GM18861 (cell line): ENCODE measurements around the gene CD99.

ENCODE experiments used
- ATAC-seq: cut with Tn5 transposase; IDR thresholded peaks from one replicate; pipeline ENCODE4 v1.9.1; 2021; ENCODE audit not compliant: unreplicated experiment

Gene CD99, protein sequence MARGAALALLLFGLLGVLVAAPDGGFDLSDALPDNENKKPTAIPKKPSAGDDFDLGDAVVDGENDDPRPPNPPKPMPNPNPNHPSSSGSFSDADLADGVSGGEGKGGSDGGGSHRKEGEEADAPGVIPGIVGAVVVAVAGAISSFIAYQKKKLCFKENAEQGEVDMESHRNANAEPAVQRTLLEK

DNA sequence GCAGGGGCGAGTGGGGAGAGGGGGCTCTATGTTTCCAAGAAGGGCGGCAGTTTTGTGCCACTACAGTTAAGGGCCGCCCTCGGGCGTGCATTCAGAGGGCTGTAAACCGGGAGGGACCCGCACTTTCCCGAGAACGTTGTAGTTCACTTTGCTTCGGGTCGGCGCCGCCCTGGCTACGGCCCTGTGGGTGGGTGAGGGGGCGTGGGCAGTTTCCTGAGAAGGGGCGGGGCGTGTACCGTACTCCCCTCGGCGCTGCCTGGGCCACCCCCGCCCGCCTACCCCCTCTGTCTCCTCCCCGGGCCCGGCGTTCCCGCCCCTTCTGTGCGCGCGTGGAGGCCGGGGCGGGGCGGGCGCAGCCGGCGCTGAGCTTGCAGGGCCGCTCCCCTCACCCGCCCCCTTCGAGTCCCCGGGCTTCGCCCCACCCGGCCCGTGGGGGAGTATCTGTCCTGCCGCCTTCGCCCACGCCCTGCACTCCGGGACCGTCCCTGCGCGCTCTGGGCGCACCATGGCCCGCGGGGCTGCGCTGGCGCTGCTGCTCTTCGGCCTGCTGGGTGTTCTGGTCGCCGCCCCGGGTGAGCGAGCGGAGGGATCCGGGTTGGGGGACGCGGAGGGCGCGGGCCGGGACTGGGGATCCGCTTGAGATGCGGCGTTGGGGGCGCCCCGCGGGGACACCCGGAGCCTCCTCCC, at the start of gene CD99:
Gene CD99 (plus strand): TSS at position 440 of the 687 bp plus-strand sequence. CDS start 66 bp downstream, at position 506.
- peak; percentile 72 for ATAC-seq

DNA sequence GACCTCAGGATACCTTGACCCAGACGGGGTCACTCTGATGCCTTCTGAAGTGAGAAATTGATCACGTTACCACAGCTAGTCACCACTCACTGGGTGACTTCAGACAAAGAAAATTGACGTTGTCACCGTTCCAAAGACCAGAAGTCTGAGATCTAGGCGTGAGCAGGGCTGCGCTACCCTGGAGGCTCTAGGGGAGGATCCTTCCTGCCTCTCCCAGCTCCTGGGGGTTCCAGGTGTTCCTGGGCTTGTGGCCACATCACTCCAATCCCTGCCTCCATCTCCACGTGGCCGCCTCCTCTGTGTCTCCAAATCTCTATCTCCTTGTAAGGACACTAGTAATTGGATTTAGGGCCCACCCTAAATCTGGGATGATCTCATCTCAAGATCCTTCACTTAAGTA, 48.9 kb upstream of the CD99 start:
- ATAC-seq = no peak

DNA sequence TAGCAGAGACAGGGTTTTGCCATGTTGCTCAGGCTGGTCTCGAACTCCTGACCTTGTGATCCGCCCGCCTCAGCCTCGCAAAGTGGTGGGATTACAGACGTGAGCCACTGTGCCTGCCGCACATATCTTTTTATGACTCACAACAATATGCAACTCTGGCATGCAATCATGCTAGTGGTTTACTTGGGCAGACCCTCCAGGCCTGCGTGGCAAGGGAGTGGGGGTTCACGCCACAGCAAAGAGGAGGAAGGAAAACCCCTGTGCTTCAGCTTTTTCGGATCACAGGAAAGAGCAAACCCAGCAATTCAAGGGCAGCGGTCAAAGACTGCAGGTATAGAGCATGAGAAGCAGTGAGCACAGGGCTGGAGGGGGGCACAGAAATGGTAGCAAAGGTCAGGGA, 48.3 kb upstream of the CD99 start:
- ATAC-seq = no peak

DNA sequence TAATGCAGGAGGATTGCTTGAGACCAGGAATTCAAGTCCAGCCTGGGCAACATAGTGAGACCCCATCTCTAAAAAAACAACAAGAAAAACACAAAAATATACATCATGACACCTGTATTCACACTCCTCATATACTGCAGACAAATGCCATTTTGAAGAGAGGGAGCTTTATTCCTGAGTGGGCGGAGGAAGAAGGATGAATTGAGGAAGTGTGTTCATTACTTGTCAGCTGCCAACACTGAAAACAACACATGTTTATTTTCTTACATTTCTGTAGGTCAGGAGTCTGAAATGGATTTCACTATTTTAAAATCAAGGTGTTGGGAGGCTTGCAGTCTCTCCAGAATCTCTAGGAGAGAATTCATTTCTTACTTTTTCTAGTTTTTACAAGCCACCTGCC, 47.2 kb upstream of the CD99 start:
- no peak for ATAC-seq

DNA sequence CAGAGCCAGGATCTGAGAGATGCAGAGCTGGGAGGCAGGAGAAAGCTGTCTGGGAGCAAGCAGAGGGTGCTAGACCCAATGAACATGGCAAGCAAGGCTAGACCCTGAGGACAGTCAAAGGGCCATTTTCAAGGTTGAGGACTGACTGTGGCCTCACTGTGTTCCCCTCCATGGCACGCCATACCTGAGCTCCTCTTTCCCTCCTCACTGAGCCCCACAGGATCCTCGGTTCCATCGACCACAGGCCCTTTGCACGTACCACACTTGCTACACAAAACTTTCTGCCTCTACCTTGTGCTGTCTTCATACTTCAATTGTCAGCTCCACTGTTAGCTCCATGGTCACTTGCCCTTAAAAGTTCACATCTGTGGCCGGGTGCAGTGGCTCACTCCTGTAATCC, 45.5 kb upstream of the CD99 start:
- ATAC-seq = no peak

DNA sequence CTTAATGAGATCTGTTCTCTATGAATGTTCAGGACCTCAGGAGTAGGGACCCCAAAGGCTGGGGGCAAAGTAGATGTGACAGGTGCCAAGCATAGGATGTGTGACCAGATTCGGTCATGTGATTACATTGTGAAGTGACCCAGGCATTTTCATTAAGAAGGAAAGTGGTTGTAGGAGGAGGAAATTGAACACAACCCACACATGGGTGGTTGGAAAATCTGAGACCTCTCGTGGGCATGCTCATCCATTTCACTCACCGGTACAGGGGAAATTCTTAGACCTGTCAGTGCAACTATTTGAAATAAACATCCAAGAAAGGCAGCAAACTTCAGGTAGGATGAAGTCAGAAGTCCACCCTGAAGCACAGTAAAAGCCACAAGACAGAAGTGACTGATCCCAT, 43.5 kb upstream of the CD99 start:
- no peak for ATAC-seq

DNA sequence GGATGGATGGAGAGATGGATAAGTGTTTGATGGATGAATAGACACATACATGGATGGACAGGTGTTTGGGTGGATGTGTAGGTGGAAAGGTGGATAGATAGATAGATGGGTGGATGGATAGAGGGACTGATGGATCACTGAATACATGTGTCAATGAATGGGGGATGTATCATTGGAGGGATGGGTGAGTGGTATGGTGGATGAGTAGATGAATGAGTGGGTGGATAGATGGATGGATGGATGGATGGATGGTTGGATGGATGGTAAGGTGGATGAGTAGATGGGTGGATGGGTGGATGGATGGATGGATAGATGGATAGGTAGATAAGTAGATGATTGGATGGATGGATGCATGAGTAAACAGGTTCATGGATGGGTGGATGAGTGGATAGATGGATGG, 41.1 kb upstream of the CD99 start:
- ATAC-seq = no peak

DNA sequence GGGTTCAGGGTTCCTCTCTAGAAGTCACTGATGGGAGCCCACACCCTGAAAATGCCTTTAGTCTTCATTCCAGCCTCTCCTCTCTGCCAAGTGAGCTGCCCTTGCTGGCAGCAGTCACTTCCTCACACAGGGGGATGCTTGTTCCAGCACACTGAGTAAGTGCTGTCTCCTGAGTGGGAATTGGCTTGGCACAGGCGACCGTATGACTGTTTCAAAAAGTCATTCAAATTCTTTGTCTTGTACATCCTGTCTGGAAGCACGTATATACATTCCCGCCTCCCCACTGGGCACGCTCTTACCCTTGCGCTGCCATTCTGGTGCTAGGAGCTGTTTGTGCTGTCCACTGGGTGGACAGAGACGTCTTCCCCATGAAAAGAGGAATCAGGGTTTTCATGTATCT, 40.2 kb upstream of the CD99 start:
- no peak for ATAC-seq

DNA sequence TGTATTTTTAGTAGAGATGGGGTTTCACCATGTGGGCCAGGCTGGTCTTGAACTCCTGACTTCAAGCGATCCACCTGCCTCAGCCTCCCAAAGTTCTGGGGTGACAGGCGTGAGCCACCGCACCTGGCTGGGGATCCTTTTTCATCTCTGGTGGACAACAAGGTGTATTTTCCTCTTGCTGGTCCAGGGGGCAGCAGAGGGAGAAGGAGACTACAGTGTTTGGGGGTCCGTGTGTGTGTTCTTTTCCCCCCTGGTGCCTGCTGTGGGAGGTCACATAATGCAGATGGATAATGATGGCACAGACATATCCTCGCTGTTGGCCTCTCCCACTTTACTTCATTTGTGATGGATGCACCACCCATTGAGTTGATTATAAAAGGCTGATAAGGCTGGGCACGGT, 39.0 kb upstream of the CD99 start:
- ATAC-seq = no peak

DNA sequence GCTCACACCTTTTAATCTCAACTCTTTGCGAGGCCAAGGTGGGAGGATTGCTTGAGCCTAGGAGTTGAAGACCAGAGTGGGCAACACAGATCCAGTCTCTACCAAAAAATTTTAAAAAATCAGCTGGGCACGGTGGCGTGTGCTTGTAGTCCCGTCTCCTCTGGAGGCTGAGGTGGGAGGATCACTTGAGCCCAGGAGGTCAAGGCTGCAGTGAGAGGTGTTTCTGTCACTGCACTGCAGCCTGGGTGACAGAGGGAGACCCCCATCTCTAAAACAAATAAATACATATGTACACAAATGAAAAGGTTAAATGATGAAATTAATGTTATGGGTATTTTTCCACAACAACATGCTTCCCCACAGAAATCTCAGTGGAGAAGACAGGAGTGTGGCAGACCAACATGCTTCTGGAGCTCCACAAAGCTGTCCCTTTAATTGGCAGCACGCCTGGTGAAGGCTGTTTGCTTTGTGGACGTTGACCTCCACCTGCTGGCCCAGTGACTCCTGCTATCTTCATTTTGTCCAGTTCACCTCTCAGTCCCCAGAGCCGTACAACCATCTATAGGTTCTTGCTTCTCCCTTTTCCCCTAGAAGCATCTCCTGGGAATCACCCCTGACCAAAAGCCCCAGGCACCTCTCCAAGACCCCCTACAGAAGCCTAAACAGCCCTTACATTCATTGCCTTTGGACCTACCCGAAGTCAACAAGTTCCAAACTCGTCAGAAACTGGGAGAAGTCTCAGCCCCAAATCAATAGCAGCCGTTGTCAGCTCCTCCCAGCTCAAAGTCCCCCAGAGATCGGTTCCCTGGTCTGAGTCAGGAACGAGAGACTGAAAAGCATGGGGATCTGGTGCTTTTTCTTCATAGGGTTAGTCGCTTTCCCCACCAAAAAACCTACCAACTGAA, 36.4 kb upstream of the CD99 start:
- ATAC-seq = no peak

DNA sequence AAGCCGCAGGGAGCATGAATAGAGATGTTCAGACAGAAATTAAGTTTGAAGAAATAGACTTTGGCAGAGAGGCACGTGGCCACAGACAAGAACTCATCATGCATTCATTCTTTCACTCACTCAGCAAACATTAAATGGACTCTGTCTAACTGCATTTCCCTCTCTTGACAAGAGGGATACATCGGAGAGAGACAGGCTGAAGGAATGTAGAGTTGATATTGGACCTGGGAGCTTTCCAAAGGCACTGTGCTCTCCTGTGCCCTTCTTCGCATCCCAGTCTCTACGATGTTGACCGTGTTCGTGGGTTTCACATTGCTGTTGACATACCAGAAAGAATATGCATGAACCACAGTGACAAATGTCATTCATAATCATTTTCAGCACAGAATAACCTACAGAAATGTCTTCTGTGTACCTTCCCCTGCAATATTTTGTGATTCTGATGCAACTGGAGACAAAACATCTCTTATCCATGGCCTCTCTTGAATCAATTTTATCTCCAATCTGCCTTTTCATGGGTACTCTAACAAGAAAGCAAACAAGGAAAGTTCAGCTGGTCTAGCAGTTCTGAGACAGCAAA, 34.7 kb upstream of the CD99 start:
- no peak for ATAC-seq

DNA sequence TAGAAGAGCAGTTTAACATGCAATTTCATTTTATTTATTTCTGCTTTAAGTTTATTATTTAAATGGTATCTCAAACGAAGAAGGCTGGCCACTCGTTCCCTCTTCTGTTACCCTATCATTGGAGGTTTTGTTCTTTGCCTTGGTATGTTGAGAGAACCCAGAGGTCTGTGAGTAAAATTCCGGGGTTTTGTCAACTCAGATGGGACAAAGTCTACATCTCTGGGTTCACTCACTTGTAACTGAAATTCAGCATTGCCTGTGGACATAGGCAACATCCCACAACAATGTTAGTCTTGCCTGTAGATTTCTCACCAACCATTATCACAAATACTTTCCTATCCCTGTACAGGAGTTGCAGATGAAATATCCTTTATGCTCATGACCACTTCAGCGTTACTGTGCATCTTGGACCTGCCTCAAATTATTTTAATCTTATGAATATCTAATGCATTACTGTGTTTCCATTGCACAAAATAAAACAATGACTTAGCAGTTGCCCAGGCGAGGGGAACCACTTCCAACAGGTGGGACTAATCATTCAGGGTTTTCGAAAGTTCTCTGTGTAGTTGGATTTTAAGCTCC, 33.5 kb upstream of the CD99 start:
- no peak for ATAC-seq

DNA sequence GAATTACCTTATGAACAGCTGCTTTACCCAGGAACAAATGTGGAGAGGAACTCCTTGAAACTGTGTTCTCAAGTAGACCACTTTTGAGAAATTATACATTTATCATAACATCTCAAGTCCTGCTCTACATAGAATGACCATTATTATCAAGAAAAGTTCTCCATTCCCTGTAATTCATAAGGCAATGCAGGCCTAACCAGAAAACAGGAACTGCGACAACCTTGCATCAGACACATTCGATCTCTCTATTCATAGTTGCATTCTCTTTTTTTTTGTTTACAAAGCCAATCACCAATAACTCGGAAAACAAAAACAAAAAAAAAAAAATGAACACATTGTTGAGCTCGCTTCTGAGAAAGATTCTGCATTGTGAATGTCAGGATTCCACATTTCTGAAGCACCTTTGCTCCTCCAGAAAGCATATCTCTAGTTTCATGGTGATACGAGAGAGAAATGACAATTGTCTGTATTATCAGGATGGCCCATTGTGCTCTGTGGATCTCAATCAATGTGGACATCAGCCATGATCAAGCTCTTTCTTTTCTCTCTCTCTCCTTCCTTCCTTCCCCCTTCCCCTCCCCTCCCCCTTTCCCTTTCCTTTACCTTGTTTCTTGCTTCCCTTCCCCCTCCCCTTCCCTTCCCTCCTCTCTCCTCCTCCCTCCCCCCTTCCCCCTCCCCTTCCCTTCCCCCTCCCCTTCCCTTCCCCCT, 32.4 kb upstream of the CD99 start:
- no peak for ATAC-seq

DNA sequence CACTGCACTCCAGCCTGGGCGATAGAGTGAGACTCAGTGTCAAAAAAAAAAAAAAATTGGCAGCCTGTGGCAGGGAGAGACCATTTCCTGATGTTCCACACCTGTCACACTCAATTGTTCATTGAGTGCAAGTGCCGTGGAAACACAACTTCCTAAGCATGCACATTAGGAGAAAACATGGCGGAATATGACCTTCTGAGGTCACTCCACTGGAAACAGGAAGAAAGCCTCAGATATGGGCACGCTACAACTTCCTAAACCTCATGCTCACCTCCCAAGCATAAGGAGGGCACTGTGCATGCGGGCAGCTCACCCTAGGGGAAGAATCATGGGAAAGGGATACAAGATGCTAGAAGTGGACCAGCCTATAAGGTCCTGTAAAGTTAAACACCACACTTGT, 28.5 kb upstream of the CD99 start:
- ATAC-seq = no peak

DNA sequence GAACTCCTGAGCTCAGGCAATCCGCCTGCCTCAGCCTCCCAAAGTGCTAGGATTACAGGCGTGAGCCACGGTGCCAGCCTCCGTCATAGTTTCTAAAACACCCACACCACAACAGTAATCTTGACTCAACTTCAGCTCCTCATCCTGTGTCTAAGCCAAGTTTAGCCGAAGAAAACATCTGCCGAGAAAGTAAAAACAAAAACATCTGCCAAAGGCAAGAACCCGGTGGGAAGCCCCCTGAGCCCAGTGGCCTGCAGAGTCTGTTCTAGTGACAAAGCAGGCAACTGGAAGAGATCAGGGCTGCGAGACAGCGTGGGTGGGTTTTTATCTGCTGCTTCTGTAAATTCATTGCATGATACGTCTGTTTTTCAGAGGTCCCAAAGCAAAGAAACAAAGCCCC, 26.6 kb upstream of the CD99 start:
- no peak for ATAC-seq

DNA sequence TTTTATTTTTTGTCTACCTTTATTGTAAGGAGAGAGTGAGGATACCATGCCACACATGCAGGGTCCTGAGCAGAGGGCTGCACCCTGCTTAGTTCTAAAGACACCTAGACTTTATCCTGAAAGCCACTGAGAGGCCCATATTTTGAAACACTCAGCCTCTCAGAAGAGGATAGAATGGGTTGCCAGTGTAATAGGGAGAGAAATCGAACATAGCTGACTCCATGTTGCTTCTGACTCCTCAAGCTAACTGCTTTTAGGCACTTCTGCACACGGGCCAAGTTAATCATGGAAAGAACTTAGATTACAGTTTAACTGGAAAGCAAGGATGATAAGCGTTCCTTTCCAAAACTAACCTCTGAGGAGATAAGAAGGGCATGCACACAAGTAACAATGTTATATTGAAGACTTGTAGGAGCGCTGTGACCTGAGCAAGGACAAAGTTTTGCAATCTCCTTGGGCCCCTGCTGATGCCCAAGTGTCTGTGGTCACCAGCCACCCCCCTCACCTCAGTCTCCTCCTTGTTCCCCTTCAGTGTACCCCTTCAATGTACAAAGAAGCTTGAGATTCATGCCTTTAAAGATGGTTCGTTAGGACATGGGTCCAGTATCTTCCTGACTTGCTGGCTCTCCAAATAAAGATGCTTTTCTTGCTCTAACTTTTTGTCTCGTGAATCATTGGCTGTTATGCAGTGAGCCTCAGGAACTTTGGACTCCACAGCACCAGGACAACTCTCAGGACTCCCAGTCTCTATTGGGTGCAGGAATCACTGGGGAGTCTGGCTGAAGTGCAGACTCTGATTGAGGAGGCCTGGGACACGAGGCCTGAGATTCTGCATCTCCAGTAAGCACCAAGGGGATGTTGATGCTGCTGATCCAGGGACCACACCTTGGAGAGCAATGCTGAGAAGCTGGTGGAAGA, 25.4 kb upstream of the CD99 start:
- no peak for ATAC-seq

DNA sequence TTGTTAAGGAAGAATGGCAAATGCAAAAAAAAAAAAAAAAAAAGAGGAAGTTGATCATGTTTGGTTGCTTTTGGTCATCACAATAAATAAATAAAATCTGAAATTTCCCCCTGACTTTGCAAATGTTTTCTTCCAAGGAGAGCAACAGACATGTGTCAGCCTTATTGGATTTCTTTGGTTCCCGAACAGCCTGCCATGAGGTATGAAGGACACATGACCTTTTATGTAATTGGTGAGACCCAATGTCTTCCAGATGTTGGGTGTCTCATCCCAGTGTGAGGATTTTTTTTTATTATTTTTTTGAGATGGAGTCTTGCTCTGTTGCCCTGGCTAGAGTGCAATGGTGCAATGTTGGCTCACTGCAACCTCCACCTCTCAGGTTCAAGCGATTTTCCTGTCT, 24.6 kb upstream of the CD99 start:
- no peak for ATAC-seq

DNA sequence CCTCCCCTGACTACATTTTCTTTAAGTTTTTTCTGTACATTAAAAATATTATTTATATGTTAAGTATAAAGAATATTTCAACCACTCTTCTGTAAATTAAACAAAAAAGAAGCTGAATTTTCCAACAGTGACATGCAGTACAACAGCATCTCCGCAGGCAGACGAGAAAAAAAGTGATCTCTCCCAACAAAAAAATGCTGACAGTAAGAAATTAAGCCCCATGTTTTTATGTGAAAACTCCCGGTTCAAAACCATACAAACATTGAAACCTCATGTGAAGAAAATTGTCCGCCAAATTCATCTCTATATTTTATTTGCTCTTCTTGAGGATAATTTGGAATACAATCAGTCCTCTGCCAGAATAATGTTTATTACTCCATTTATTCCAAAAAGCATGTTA, 20.1 kb upstream of the CD99 start:
- no peak for ATAC-seq

DNA sequence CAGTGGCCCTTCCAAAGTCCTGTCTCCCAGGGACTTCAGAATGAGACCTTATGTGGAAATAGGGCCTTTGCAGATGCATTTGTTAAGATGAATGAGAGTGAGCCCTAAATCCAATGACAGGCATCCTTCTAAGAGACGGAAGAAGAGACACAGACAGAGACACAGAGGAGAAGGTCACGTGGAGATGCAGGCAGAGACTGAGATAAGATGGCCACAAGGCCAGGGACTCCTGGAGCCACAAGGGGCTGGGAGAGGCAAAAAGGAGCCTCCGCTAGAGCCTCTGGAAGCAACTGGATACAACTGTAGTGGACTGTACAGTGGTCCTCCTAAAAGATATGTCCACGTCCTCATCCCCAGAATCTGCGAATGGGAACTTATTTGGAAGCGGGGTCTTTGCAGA, 19.0 kb upstream of the CD99 start:
- ATAC-seq = no peak

DNA sequence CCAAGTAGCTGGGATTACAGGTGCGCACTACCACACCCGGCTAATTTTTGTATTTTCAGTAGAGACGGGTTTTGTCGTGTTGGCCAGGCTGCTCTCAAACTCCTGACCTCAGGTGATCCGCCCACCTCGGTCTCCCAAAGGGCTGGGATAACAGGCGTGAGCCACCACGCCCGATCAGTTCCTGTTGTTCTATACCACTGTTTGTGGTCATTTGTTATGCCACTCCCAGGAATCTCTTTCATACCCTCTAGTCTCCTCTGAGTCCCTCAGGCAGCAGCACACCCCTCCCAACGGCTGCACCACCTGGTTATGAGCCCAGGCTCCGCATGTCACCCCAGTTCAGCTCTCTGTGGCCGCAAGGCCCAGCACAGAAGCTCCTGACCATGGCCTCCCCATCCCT, 17.5 kb upstream of the CD99 start:
- ATAC-seq = no peak
